ENCODE results near the gene PRORP.

- TF ChIP-seq TAF1 (IDR thresholded peaks at IDR 0.05; ENCODE audit: low read depth) (no peak), MAX (IDR thresholded peaks at IDR 0.05) (no peak), REST (IDR thresholded peaks at IDR 0.05; ENCODE audit: low read depth) (no peak), NFIC (IDR thresholded peaks at IDR 0.05) (no peak), EP300 (IDR thresholded peaks at IDR 0.05; ENCODE audit: borderline replicate concordance) (no peak), YY1 (IDR thresholded peaks at IDR 0.05; ENCODE audit: low read depth) (no peak), CREB1 (IDR thresholded peaks at IDR 0.05; ENCODE audit: low read depth) (no peak), CEBPB (IDR thresholded peaks at IDR 0.05) (no peak), TEAD4 (IDR thresholded peaks at IDR 0.05) (no peak), ZBTB7A (IDR thresholded peaks at IDR 0.05; ENCODE audit: low read depth) (no peak), USF1 (IDR thresholded peaks at IDR 0.05) (no peak), EGR1 (IDR thresholded peaks at IDR 0.05) (no peak), FOXM1 (IDR thresholded peaks at IDR 0.05; ENCODE audit: borderline replicate concordance, low read depth) (no peak), RAD21 (IDR thresholded peaks at IDR 0.05; ENCODE audit: low read depth) (no peak)
Measured at GRCh38 chr14:35155962-35156361, 33.6 kb downstream of the PRORP start.
